PC-9 (cell line): ENCODE data around the gene TMPRSS11E. TPM values are rescaled to one million over a fixed set of nuclear protein-coding genes. Genes with fewer than 3 reads are reported as not detected.
"Not testable (repeated sequence)": the region's sequence is repeated elsewhere in the genome, so short reads cannot be mapped to it uniquely, and the experiment has no call there.

Experiments
- BruUV-seq: library from RNA; stranded (reverse); fragments of 400-500 nt; replicated peaks from 2 replicates; lab custom pipeline; 2021; lab: Mats Ljungman, UMichigan
- CTCF ChIA-PET: fragments of 300-600 bp; sonication (Branson Sonifier 250); formaldehyde crosslinking; loops from one replicate; lab custom pipeline; 2022; ENCODE audit warnings: antibody characterized with exemption; lab: Charles Lee
- POLR2A ChIA-PET: fragments of 300-600 bp; sonication (Branson Sonifier 250); formaldehyde crosslinking; loops from one replicate; lab custom pipeline; 2022; ENCODE audit warnings: antibody characterized with exemption; ENCODE audit not compliant: unreplicated experiment; lab: Charles Lee
- DNase-seq, 2 experiments: peaks; one replicate each; pipeline versions ENCODE4 v3.0.0 to v3.0.0-alpha.2; 2015 to 2022; ENCODE audit warnings: mixed read lengths in 1 of 2
- H2AFZ ChIP-seq: fragments of 200-600 bp; sonication (generic); 2 replicates; pipeline ENCODE4 v1.8.1; 2017; ENCODE audit warnings: antibody characterized with exemption
- H3F3A ChIP-seq: fragments of 200-600 bp; sonication (generic); 2 replicates; pipeline ENCODE4 v1.8.1; 2017; ENCODE audit warnings: antibody characterized with exemption, mild to moderate bottlenecking, low read depth; ENCODE audit not compliant: insufficient read depth
- H3K27ac ChIP-seq: fragments of 200-600 bp; sonication (generic); 2 replicates; pipeline ENCODE4 v1.6.1; 2016; ENCODE audit warnings: mixed run types
- H3K27me3 ChIP-seq: fragments of 200-600 bp; sonication (generic); 2 replicates; pipeline ENCODE4 v1.6.1; 2016; ENCODE audit warnings: low read depth, mixed run types; ENCODE audit not compliant: insufficient read depth
- H3K36me3 ChIP-seq: fragments of 200-600 bp; sonication (generic); 2 replicates; pipeline ENCODE4 v1.6.1; 2016; ENCODE audit warnings: low read depth, mixed run types
- H3K4me1 ChIP-seq: fragments of 200-600 bp; sonication (generic); replicated peaks from 2 replicates; pipeline ENCODE4 v1.6.1; 2016; ENCODE audit warnings: mixed run types; ENCODE audit not compliant: insufficient read depth
- H3K4me2 ChIP-seq: fragments of 200-600 bp; sonication (generic); 2 replicates; pipeline ENCODE4 v1.6.1; 2017; ENCODE audit warnings: mixed run types
- H3K4me3 ChIP-seq: fragments of 200-600 bp; sonication (generic); 2 replicates; pipeline ENCODE4 v1.6.1; 2016; ENCODE audit warnings: mixed run types
- H3K79me2 ChIP-seq: fragments of 200-600 bp; sonication (generic); 2 replicates; pipeline ENCODE4 v1.6.1; 2017; ENCODE audit warnings: low read depth, mixed run types
- H3K9me2 ChIP-seq: fragments of 200-600 bp; sonication (generic); 2 replicates; pipeline ENCODE4 v1.8.1; 2017; ENCODE audit warnings: mild to moderate bottlenecking; ENCODE audit not compliant: insufficient read depth
- H3K9me3 ChIP-seq: fragments of 200-600 bp; sonication (generic); 2 replicates; pipeline ENCODE4 v1.8.1; 2016; ENCODE audit warnings: low read depth; ENCODE audit not compliant: insufficient read depth
- H4K20me1 ChIP-seq: fragments of 200-600 bp; sonication (generic); 2 replicates; pipeline ENCODE4 v1.8.1; 2017; ENCODE audit not compliant: insufficient read depth
- EZH2 ChIP-seq: fragments of 200-600 bp; sonication (generic); IDR thresholded peaks from 2 replicates; pipeline ENCODE4 v1.8.0; 2017; ENCODE audit warnings: antibody characterized with exemption, low read depth
- intact Hi-C: fragments of 100-400 bp; cut with micrococcal nuclease; formaldehyde crosslinking; loops from one replicate; pipeline ENCODE4 v1.10.0; 2022; ENCODE audit not compliant: unreplicated experiment
- total RNA-seq: library from RNA; stranded (reverse); gene quantifications from 2 replicates; pipeline ENCODE4 v1.2.3, GENCODE V29; 2021
- TF ChIP-seq, protein P1 (sequence below): fragments of 200-600 bp; sonication (generic); conservative IDR thresholded peaks from 2 replicates; pipeline ENCODE4 v1.6.1; 2017; ENCODE audit warnings: mixed run types, antibody characterized with exemption, mild to moderate bottlenecking, moderate library complexity

The TMPRSS11E gene
- total RNA-seq, 1 experiment from 2014 or later: not detected

DNA sequence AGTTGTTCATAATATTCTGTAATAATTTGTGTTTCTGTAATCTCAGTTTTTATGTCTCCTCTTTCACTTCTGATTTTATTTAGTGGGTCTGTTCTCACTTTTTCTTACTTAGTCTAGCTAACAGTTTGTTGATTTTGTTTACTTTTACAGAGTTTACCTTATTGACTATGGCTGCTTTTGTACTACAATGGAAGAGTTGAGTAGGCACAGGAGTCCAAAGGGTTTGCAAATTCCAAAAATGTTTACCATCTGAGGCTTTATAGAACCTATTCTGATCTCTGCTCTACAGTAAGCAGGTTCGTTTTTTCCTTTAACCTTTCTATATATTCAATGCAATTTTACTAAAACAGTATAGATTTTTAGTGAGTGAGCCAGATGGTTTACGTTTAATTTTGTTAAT, 73.7 kb downstream of the TMPRSS11E start:
- DNase-seq: no peak
- Histone ChIP-seq H4K20me1 (no peaks in the 10 kb centered on the region), H3K4me2 (no peak overlapping the region), H3K9me3 (no peaks in the 10 kb centered on the region), H3K36me3 (no peaks in the 10 kb centered on the region), H3K4me3 (no peak overlapping the region), H3K79me2 (no peaks in the 10 kb centered on the region), H3K9me2 (no peaks in the 10 kb centered on the region), H3K4me1 (no peaks in the 10 kb centered on the region), H2AFZ (no peak overlapping the region), H3F3A (no peaks in the 10 kb centered on the region), H3K27me3 (no peaks in the 10 kb centered on the region), H3K27ac (no peak overlapping the region)
- CTCF ChIA-PET: no interaction called here
- no peak for TF ChIP-seq EZH2
- TF ChIP-seq, protein P1, sequence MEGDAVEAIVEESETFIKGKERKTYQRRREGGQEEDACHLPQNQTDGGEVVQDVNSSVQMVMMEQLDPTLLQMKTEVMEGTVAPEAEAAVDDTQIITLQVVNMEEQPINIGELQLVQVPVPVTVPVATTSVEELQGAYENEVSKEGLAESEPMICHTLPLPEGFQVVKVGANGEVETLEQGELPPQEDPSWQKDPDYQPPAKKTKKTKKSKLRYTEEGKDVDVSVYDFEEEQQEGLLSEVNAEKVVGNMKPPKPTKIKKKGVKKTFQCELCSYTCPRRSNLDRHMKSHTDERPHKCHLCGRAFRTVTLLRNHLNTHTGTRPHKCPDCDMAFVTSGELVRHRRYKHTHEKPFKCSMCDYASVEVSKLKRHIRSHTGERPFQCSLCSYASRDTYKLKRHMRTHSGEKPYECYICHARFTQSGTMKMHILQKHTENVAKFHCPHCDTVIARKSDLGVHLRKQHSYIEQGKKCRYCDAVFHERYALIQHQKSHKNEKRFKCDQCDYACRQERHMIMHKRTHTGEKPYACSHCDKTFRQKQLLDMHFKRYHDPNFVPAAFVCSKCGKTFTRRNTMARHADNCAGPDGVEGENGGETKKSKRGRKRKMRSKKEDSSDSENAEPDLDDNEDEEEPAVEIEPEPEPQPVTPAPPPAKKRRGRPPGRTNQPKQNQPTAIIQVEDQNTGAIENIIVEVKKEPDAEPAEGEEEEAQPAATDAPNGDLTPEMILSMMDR: no peak
- BruUV-seq: no TSS peak
- intact Hi-C loops: no loop called here
- POLR2A ChIA-PET: no interaction called here

DNA sequence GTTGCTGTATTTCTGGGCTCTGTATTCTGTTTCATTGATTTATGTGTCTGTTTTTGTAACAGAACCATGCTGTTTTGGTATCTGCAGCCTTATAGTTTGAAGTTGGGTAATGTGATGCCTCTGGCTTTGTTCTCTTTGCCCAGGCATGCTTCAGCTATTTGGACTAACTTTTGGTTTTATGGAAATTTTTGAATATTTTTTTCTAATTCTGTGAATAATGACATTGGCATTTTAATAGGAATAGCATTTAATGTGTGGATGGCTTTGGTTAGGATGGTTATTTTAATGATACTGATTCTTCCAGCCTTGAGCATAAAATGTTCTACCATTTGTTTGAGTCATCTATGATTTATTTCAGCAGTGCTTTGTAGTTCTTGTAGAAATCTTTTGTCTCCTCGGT, 75.0 kb downstream of the TMPRSS11E start:
- H3K27me3 ChIP-seq, CTCF ChIA-PET, H3K4me1 ChIP-seq, H3K9me2 ChIP-seq, H3K4me3 ChIP-seq, H4K20me1 ChIP-seq, DNase-seq, H3K79me2 ChIP-seq, H2AFZ ChIP-seq, intact Hi-C loops, H3K27ac ChIP-seq, H3K36me3 ChIP-seq, POLR2A ChIA-PET, H3F3A ChIP-seq, BruUV-seq, H3K4me2 ChIP-seq, H3K9me3 ChIP-seq: not testable (repeated sequence)

DNA sequence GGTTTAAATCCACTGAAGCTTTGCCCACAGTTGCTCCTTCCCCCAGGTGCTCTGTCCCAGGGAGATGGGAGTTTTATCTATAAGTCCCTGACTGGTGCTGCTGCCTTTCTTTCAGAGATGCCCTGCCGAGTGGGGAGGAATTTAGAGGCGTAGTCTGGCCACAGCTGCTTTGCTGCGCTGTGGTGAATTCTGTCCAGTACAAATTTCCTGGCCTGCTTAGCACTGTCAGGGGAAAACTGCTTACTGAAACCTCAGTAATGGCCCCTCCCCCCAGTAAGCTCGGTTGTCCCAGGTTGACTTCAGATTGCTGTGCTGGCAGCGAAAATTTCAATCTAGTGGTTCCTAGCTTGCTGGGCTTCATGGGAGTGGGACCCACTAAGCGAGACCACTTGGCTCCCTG, 88.7 kb downstream of the TMPRSS11E start:
- no peak overlapping the region for H3K4me3 ChIP-seq
- no peak for DNase-seq
- CTCF ChIA-PET: no interaction called here
- no peaks in the 10 kb centered on the region for H3F3A ChIP-seq
- TF ChIP-seq, protein P1: no peak
- no peak for TF ChIP-seq EZH2
- no peak overlapping the region for H3K4me2 ChIP-seq
- intact Hi-C loops: no loop called here
- no peaks in the 10 kb centered on the region for H3K4me1 ChIP-seq
- H3K36me3 ChIP-seq: no peaks in the 10 kb centered on the region
- H3K79me2 ChIP-seq: no peaks in the 10 kb centered on the region
- POLR2A ChIA-PET: no interaction called here
- H3K27me3 ChIP-seq: no peaks in the 10 kb centered on the region
- no peaks in the 10 kb centered on the region for H3K9me3 ChIP-seq
- H3K9me2 ChIP-seq: no peaks in the 10 kb centered on the region
- H2AFZ ChIP-seq: no peak overlapping the region
- BruUV-seq: no TSS peak
- no peaks in the 10 kb centered on the region for H4K20me1 ChIP-seq
- no peak overlapping the region for H3K27ac ChIP-seq

DNA sequence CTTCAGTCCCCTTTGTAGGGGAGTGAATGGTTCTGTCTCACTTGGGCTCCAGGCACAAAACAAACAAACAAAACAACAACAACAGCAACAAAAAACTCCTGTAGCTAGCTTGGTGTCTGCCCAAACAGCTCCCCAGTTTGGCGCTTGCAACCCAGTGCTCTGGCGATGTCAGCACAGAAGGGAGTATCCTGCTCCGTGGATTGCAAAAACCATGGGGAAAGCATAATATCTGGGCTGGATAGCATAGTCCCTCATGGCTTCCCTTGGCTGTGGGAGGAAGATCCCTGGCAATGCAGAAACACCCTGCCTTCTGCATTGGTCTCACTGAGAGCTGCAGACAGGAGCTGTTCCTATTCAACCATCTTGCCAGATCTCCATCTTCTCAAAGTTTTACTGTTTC, 89.1 kb downstream of the TMPRSS11E start:
- Histone ChIP-seq H3K27me3 (no peaks in the 10 kb centered on the region), H3K9me3 (no peaks in the 10 kb centered on the region), H3K4me2 (no peak overlapping the region), H3K36me3 (no peaks in the 10 kb centered on the region), H3F3A (no peaks in the 10 kb centered on the region), H4K20me1 (no peaks in the 10 kb centered on the region), H2AFZ (no peak overlapping the region), H3K4me3 (no peak overlapping the region), H3K4me1 (no peaks in the 10 kb centered on the region), H3K79me2 (no peaks in the 10 kb centered on the region), H3K9me2 (no peaks in the 10 kb centered on the region), H3K27ac (no peak overlapping the region)
- intact Hi-C loops: no loop called here
- ChIA-PET CTCF (no interaction called here), POLR2A (no interaction called here)
- TF ChIP-seq, protein P1: no peak
- TF ChIP-seq EZH2: no peak
- BruUV-seq: no TSS peak
- DNase-seq: no peak

DNA sequence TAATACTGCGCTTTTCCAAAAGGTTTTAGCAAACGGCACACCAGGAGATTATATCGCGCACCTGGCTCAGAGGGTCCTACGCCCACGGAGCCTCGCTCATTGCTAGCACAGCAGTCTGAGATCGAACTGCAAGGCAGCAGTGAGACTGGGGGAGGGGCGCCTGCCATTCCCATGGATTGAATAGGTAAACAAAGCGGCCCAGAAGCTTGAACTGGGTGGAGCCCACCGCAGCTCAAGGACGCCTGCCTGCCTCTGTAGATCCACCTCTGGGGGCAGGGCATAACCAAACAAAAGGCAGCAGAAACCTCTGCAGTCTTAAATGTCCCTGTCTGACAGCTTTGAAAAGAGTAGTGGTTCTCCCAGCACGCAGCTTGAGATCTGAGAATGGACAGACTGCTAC, 95.5 kb downstream of the TMPRSS11E start:
- BruUV-seq, H3K36me3 ChIP-seq, H3K9me2 ChIP-seq, H3K79me2 ChIP-seq, H3K4me2 ChIP-seq, H3K27me3 ChIP-seq, POLR2A ChIA-PET, intact Hi-C loops, H2AFZ ChIP-seq, CTCF ChIA-PET, H4K20me1 ChIP-seq, H3K9me3 ChIP-seq, H3K27ac ChIP-seq, H3F3A ChIP-seq, H3K4me1 ChIP-seq, H3K4me3 ChIP-seq, DNase-seq: not testable (repeated sequence)
